HL-60 (cell line): ENCODE measurements around the gene PLA2G12A.

ENCODE experiments used
- CTCF ChIP-seq: IDR thresholded peaks from one replicate; pipeline ENCODE4 v1.5.1; 2011; ENCODE audit warnings: low read length, control low read depth, inconsistent platforms; ENCODE audit not compliant: insufficient read depth
- GABPA ChIP-seq: IDR thresholded peaks from 2 replicates; pipeline ENCODE4 v1.6.1; 2012; ENCODE audit warnings: low read depth
- POLR2AphosphoS5 ChIP-seq: IDR thresholded peaks from 2 replicates; pipeline ENCODE4 v1.6.1; 2012; ENCODE audit warnings: low read depth
- TF ChIP-seq, protein P1 (sequence below): IDR thresholded peaks from 2 replicates; pipeline ENCODE4 v1.6.1; 2012; ENCODE audit warnings: low read depth; ENCODE audit not compliant: insufficient replicate concordance

DNA sequence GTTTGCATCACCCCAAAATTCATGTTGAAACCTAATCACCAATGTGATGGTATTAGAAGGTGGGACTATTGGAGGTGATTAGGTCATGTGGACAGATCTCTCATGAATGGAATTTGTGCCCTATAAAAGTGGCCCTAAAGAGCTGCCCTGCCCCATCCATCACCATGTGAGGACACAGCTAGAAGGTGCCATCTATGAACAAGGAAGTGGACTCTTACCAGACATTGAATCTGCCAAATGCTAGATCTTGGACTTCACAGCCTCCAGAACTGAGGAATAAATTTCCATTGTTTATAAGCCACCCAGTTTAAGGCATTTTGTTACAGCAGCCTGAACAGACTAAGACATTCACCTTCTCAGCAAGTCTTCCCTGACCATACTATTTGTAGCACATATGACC is 7.5 kb downstream of the PLA2G12A start:
- no peak for TF ChIP-seq CTCF
- TF ChIP-seq GABPA, result no peak
- no peak for TF ChIP-seq POLR2AphosphoS5
- TF ChIP-seq, protein P1, sequence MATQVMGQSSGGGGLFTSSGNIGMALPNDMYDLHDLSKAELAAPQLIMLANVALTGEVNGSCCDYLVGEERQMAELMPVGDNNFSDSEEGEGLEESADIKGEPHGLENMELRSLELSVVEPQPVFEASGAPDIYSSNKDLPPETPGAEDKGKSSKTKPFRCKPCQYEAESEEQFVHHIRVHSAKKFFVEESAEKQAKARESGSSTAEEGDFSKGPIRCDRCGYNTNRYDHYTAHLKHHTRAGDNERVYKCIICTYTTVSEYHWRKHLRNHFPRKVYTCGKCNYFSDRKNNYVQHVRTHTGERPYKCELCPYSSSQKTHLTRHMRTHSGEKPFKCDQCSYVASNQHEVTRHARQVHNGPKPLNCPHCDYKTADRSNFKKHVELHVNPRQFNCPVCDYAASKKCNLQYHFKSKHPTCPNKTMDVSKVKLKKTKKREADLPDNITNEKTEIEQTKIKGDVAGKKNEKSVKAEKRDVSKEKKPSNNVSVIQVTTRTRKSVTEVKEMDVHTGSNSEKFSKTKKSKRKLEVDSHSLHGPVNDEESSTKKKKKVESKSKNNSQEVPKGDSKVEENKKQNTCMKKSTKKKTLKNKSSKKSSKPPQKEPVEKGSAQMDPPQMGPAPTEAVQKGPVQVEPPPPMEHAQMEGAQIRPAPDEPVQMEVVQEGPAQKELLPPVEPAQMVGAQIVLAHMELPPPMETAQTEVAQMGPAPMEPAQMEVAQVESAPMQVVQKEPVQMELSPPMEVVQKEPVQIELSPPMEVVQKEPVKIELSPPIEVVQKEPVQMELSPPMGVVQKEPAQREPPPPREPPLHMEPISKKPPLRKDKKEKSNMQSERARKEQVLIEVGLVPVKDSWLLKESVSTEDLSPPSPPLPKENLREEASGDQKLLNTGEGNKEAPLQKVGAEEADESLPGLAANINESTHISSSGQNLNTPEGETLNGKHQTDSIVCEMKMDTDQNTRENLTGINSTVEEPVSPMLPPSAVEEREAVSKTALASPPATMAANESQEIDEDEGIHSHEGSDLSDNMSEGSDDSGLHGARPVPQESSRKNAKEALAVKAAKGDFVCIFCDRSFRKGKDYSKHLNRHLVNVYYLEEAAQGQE, result no peak
